H9 (cell line): ENCODE results near the gene IVL. TPM values are rescaled to one million over a fixed set of nuclear protein-coding genes. Genes with fewer than 3 reads are reported as not detected.

Experiments used
- DNase-seq: peaks from one replicate; pipeline ENCODE4 v3.0.0-alpha.2; 2017
- H2AFZ ChIP-seq: one replicate; pipeline ENCODE4 v1.6.1; 2013; ENCODE audit warnings: mild to moderate bottlenecking, low read length, control low read depth, moderate library complexity
- H2AK5ac ChIP-seq: 2 replicates; pipeline ENCODE4 v1.6.1; 2013; ENCODE audit warnings: low read length, control low read depth, mixed read lengths; ENCODE audit not compliant: insufficient read length
- H2BK120ac ChIP-seq: one replicate; pipeline ENCODE4 v1.6.1; 2013; ENCODE audit warnings: low read depth, mild to moderate bottlenecking, low read length, control low read depth, inconsistent platforms; ENCODE audit not compliant: poor library complexity, severe bottlenecking
- H2BK12ac ChIP-seq: 2 replicates; pipeline ENCODE4 v1.6.1; 2013; ENCODE audit warnings: low read length, control low read depth, mixed read lengths, low read depth; ENCODE audit not compliant: insufficient read length
- H2BK15ac ChIP-seq: 2 replicates; pipeline ENCODE4 v1.6.1; 2013; ENCODE audit warnings: low read depth, low read length, control low read depth
- H2BK20ac ChIP-seq: one replicate; pipeline ENCODE4 v1.6.1; 2013; ENCODE audit warnings: low read depth, mild to moderate bottlenecking, low read length, control low read depth, inconsistent platforms; ENCODE audit not compliant: poor library complexity, severe bottlenecking
- H2BK5ac ChIP-seq: 2 replicates; pipeline ENCODE4 v1.6.1; 2013; ENCODE audit warnings: low read length, control low read depth, mixed read lengths; ENCODE audit not compliant: insufficient read length
- H3K14ac ChIP-seq: 2 replicates; pipeline ENCODE4 v1.6.1; 2013; ENCODE audit warnings: low read length, control low read depth; ENCODE audit not compliant: insufficient read depth
- H3K18ac ChIP-seq: 2 replicates; pipeline ENCODE4 v1.6.1; 2013; ENCODE audit warnings: low read depth, mild to moderate bottlenecking, mixed read lengths, low read length, control low read depth; ENCODE audit not compliant: insufficient read length
- H3K23ac ChIP-seq: 2 replicates; pipeline ENCODE4 v1.6.1; 2013; ENCODE audit warnings: low read length, control low read depth, mixed read lengths, low read depth; ENCODE audit not compliant: insufficient read length
- H3K23me2 ChIP-seq: 2 replicates; pipeline ENCODE4 v1.6.1; 2013; ENCODE audit warnings: low read depth, mild to moderate bottlenecking, mixed read lengths, low read length, control low read depth; ENCODE audit not compliant: insufficient read length, poor library complexity, severe bottlenecking
- H3K27ac ChIP-seq: 2 replicates; pipeline ENCODE4 v1.5.1; 2013; ENCODE audit warnings: low read length, control low read depth, mixed read lengths, low read depth; ENCODE audit not compliant: insufficient read length
- H3K27me3 ChIP-seq: 2 replicates; pipeline ENCODE4 v1.6.1; 2013; ENCODE audit warnings: low read length, control low read depth, inconsistent platforms; ENCODE audit not compliant: insufficient read depth
- H3K4ac ChIP-seq: 2 replicates; pipeline ENCODE4 v1.6.1; 2013; ENCODE audit warnings: low read depth, mild to moderate bottlenecking, control low read depth, inconsistent platforms, low read length, moderate library complexity
- H3K4me1 ChIP-seq: 2 replicates; pipeline ENCODE4 v1.6.1; 2013; ENCODE audit warnings: low read length, control low read depth, inconsistent platforms; ENCODE audit not compliant: insufficient read depth
- H3K4me2 ChIP-seq: 2 replicates; pipeline ENCODE4 v1.6.1; 2013; ENCODE audit warnings: low read length, control low read depth, mixed read lengths; ENCODE audit not compliant: insufficient read length, insufficient read depth
- H3K56ac ChIP-seq: 2 replicates; pipeline ENCODE4 v1.6.1; 2013; ENCODE audit warnings: low read depth, mild to moderate bottlenecking, mixed read lengths, low read length, control low read depth; ENCODE audit not compliant: insufficient read length
- H3K79me1 ChIP-seq: 2 replicates; pipeline ENCODE4 v1.6.1; 2013; ENCODE audit warnings: low read depth, mild to moderate bottlenecking, moderate library complexity, low read length, control low read depth, inconsistent platforms; ENCODE audit not compliant: insufficient read depth, poor library complexity, severe bottlenecking
- H3K79me2 ChIP-seq: 2 replicates; pipeline ENCODE4 v1.6.1; 2013; ENCODE audit warnings: low read length, control low read depth, inconsistent platforms; ENCODE audit not compliant: insufficient read depth
- H3K9ac ChIP-seq: 2 replicates; pipeline ENCODE4 v1.6.1; 2013; ENCODE audit warnings: low read length, control low read depth, mixed read lengths; ENCODE audit not compliant: insufficient read length; ENCODE audit errors: extremely low read depth
- H3K9me3 ChIP-seq: one replicate; pipeline ENCODE4 v1.6.1; 2013; ENCODE audit warnings: low read depth, low read length, inconsistent platforms; ENCODE audit not compliant: control insufficient read depth
- H3T11ph ChIP-seq: one replicate; pipeline ENCODE4 v1.6.1; 2013; ENCODE audit warnings: mild to moderate bottlenecking, low read length, control low read depth, inconsistent platforms
- H4K20me1 ChIP-seq: one replicate; pipeline ENCODE4 v1.6.1; 2013; ENCODE audit not compliant: control insufficient read depth, insufficient read length, insufficient read depth
- H4K5ac ChIP-seq: 2 replicates; pipeline ENCODE4 v1.6.1; 2013; ENCODE audit warnings: low read depth, mild to moderate bottlenecking, mixed read lengths, low read length, control low read depth; ENCODE audit not compliant: insufficient read length
- H4K8ac ChIP-seq: replicated peaks from 2 replicates; pipeline ENCODE4 v1.6.1; 2013; ENCODE audit warnings: low read length, control low read depth, mixed read lengths, low read depth; ENCODE audit not compliant: insufficient read length
- H4K91ac ChIP-seq: 2 replicates; pipeline ENCODE4 v1.6.1; 2013; ENCODE audit warnings: low read depth, mild to moderate bottlenecking, moderate library complexity, mixed read lengths, low read length, control low read depth; ENCODE audit not compliant: insufficient read length
- H3K27ac Mint-ChIP-seq, 3 experiments: 2 replicates in 2 of 3; 3 replicates in 1 of 3; pipeline ENCODE4 v1.8.0; 2020 to 2021; ENCODE audit warnings: mixed read lengths in 3 of 3, mild to moderate bottlenecking in 1 of 3, moderate library complexity in 1 of 3
- H3K27me3 Mint-ChIP-seq: 2 replicates; pipeline ENCODE4 v1.8.0; 2021; ENCODE audit warnings: low read depth, mild to moderate bottlenecking, moderate library complexity, mixed read lengths
- H3K36me3 Mint-ChIP-seq, 3 experiments: 2 replicates in 2 of 3; 3 replicates in 1 of 3; pipeline ENCODE4 v1.8.0; 2020 to 2021; ENCODE audit warnings: low read depth in 3 of 3, mixed read lengths in 3 of 3; ENCODE audit not compliant: insufficient read depth in 1 of 3
- H3K4me1 Mint-ChIP-seq, 2 experiments: 2 replicates each; pipeline ENCODE4 v1.8.0; 2020; ENCODE audit warnings: mixed read lengths in 2 of 2
- H3K4me3 Mint-ChIP-seq, 2 experiments: 2 replicates in 1 of 2; 3 replicates in 1 of 2; pipeline ENCODE4 v1.8.0; 2020 to 2021; ENCODE audit warnings: mild to moderate bottlenecking in 2 of 2, mixed read lengths in 2 of 2, moderate library complexity in 1 of 2
- H3K9me3 Mint-ChIP-seq, 2 experiments: 2 replicates in 1 of 2; 3 replicates in 1 of 2; pipeline ENCODE4 v1.8.0; 2020; ENCODE audit warnings: mild to moderate bottlenecking in 2 of 2, mixed read lengths in 2 of 2, moderate library complexity in 1 of 2
- WGBS: extraction: QIAGEN DNeasy Blood & Tissue Kit; methylation state at CpG from one replicate; pipeline ENCODE4 v1.1.7; 2013; ENCODE audit warnings: missing lambda C conversion rate, low lambda C conversion rate, mixed read lengths; ENCODE audit not compliant: insufficient read length; ENCODE audit errors: extremely low coverage; 5-methylcytosine and 5-hydroxymethylcytosine counted together
- total RNA-seq: library from RNA; stranded (reverse); gene quantifications from 2 replicates; pipeline ENCODE4 v1.2.1, GENCODE V29; 2021
- TF ChIP-seq, protein P1 (sequence below): fragments of 200-600 bp; sonication (generic); conservative IDR thresholded peaks from 3 replicates; pipeline ENCODE4 v1.8.0; 2021; ENCODE audit warnings: antibody characterized with exemption, mild to moderate bottlenecking

The IVL gene
- total RNA-seq, 1 experiment from 2014 or later: not detected

DNA sequence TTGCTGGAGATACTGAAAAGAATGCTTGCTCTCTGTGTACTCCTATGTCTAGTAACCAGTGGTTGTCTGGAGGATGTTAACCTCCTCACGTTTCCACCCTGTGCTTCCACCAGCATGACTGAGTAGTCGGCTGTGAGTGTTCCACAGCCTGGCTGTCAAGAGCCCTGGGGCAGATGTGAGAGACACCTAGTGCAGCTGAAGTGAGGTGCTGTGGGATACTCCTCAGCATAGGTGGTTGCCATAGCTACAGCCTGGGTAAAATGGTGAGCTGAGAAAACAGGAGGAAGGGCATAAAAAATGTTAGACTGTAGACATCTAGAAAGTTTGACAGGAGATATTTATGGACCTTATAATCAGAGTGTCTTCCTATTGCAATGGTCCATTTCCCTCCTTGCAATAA is 15.8 kb downstream of the IVL start:
- Histone ChIP-seq H3K4me1 (no peaks in the 10 kb centered on the region), H4K8ac (no peak overlapping the region), H3K18ac (no peak overlapping the region), H3K4ac (no peak overlapping the region), H3K4me2 (no peak overlapping the region), H3K79me2 (no peaks in the 10 kb centered on the region), H3K27me3 (no peaks in the 10 kb centered on the region), H4K5ac (no peak overlapping the region), H2AK5ac (no peak overlapping the region), H2BK5ac (no peak overlapping the region), H3K79me1 (no peaks in the 10 kb centered on the region), H3K23ac (no peak overlapping the region), H2BK20ac (no peak overlapping the region), H4K91ac (no peak overlapping the region), H3K56ac (no peak overlapping the region), H2BK15ac (no peak overlapping the region), H4K20me1 (no peaks in the 10 kb centered on the region), H2BK12ac (no peak overlapping the region), H3K23me2 (no peaks in the 10 kb centered on the region), H2BK120ac (no peak overlapping the region), H3K9ac (no peak overlapping the region), H3K14ac (no peak overlapping the region), H3K9me3 (peaks cover 13% of the 10 kb centered on the region), H2AFZ (no peak overlapping the region), H3T11ph (no peak overlapping the region), H3K27ac (no peak overlapping the region)
- Mint-ChIP-seq H3K4me1 (no peaks in the 10 kb centered on the region), H3K9me3 (peaks cover 51 to 62% of the 10 kb centered on the region in 2 experiments), H3K4me3 (no peak overlapping the region), H3K27ac (no peak overlapping the region), H3K36me3 (peaks cover 2 to 10% (median 5%) of the 10 kb centered on the region in 3 experiments), H3K27me3 (no peaks in the 10 kb centered on the region; the same call in 1 of the 2 replicates)
- TF ChIP-seq, protein P1, sequence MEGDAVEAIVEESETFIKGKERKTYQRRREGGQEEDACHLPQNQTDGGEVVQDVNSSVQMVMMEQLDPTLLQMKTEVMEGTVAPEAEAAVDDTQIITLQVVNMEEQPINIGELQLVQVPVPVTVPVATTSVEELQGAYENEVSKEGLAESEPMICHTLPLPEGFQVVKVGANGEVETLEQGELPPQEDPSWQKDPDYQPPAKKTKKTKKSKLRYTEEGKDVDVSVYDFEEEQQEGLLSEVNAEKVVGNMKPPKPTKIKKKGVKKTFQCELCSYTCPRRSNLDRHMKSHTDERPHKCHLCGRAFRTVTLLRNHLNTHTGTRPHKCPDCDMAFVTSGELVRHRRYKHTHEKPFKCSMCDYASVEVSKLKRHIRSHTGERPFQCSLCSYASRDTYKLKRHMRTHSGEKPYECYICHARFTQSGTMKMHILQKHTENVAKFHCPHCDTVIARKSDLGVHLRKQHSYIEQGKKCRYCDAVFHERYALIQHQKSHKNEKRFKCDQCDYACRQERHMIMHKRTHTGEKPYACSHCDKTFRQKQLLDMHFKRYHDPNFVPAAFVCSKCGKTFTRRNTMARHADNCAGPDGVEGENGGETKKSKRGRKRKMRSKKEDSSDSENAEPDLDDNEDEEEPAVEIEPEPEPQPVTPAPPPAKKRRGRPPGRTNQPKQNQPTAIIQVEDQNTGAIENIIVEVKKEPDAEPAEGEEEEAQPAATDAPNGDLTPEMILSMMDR: no peak
- no peak for DNase-seq
- no CpG with 5 or more reads among the region's 2 CpGs for WGBS
